Activated CD4-positive, alpha-beta T cell treated with anti-CD3 and anti-CD28 coated beads, Interleukin-2, amount 50 U/mL, for 24 hours (primary cell): ENCODE measurements around the gene KDM6A.
"Not testable (repeated sequence)": the region's sequence is repeated elsewhere in the genome, so short reads cannot be mapped to it uniquely, and the experiment has no call there.

Experiments used
- DNase-seq, 2 donors: peaks; one replicate each; pipeline ENCODE4 v3.0.0-alpha.2; 2020; ENCODE audit warnings: low read depth in 1 of 2, low spot score in 1 of 2

KDM6A gene

GRCh38 chrX:44872821-44873414 lies at the start of gene KDM6A:
Gene KDM6A, plus strand, starts transcription at chrX:44873188. Its CDS starts 364 bp downstream, at chrX:44873552.
- peak; percentile 79 to 91 for DNase-seq

GRCh38 chrX:44823193-44823592 lies 49.8 kb upstream of the KDM6A start:
- not testable (repeated sequence) for DNase-seq

- DNase-seq: no peak
Observed at GRCh38 chrX:44828008-44828605, 44.9 kb upstream of the KDM6A start.

GRCh38 chrX:44829832-44830231 lies 43.2 kb upstream of the KDM6A start:
- DNase-seq: no peak

GRCh38 chrX:44842550-44843317 lies 30.3 kb upstream of the KDM6A start:
- no peak for DNase-seq

GRCh38 chrX:44843318-44843702 lies 29.7 kb upstream of the KDM6A start:
- DNase-seq: no peak

- no peak for DNase-seq
Observed at GRCh38 chrX:44843753-44844152, 29.2 kb upstream of the KDM6A start, which contains the start of gene DUSP21. Gene DUSP21, plus strand, starts transcription at chrX:44844021. Its CDS starts 112 bp downstream, at chrX:44844133.

GRCh38 chrX:44844204-44844603 lies 28.8 kb upstream of the KDM6A start:
- DNase-seq: no peak

- DNase-seq: not testable (repeated sequence)
Observed at GRCh38 chrX:44850891-44851290, 22.1 kb upstream of the KDM6A start.

- DNase-seq: no peak
Observed at GRCh38 chrX:44871114-44871645, 1.8 kb upstream of the KDM6A start.

GRCh38 chrX:44871931-44872820 lies 812 bp upstream of the KDM6A start:
- DNase-seq: no peak

- DNase-seq: peak; percentile 4 to 25
Observed at GRCh38 chrX:44873415-44874276, 658 bp downstream of the KDM6A start.

GRCh38 chrX:44874420-44875184 lies 1.6 kb downstream of the KDM6A start:
- peak in 1 of 2 donors; percentile 9 for DNase-seq

GRCh38 chrX:44875185-44875489 lies 2.1 kb downstream of the KDM6A start:
- DNase-seq: no peak

- no peak for DNase-seq
Observed at GRCh38 chrX:44876086-44876485, 3.1 kb downstream of the KDM6A start.

- DNase-seq: no peak
Observed at GRCh38 chrX:44876767-44877166, 3.8 kb downstream of the KDM6A start.

GRCh38 chrX:44878780-44879179 lies 5.8 kb downstream of the KDM6A start:
- no peak for DNase-seq

GRCh38 chrX:44881549-44881948 lies 8.6 kb downstream of the KDM6A start:
- DNase-seq: no peak

- DNase-seq: no peak
Observed at GRCh38 chrX:44882635-44883034, 9.6 kb downstream of the KDM6A start.
